Measurements from ENCODE around the gene GATD1. TPM values are rescaled to one million over a fixed set of nuclear protein-coding genes. Genes with fewer than 3 reads are reported as not detected.

The GATD1 gene
- total and polyA plus RNA-seq, 9 of the 15 experiments (the other 6 are each of a cell fraction or from before 2014, with no cell fraction given), result 2.8 to 144 (median 36.9) TPM

DNA sequence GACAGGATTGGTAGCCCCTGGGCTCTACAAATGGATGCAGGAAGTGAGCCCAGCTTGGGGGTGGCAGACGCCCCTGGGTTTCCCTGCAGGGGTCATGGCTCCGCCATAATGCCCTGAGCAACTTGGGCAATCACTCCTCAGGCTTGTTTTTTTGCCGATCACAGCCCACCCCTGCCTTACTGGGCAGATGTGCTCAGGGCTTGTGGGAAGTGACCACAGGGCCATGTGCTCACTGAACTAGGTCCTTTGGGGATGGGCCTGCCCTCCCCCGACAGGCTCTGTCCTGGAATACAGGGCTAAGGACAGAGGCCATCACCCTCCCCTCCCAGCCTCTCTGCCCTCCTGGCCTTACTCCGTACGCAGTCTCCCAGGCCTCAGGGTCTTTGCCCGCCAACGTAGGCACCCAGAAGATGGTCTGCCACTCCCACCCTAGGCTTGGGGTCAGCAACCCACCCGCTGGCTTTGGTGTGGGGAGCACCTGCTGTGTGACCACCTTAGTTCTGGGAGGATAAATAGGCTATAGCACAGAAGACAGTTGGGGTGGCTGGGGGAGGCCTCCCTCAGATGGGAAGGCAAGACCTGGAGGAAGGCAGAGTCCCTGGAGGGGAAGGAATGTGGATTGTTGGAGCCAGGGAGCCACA, 36.3 kb upstream of the GATD1 start (continued):
- TF ChIP-seq, protein P1, sequence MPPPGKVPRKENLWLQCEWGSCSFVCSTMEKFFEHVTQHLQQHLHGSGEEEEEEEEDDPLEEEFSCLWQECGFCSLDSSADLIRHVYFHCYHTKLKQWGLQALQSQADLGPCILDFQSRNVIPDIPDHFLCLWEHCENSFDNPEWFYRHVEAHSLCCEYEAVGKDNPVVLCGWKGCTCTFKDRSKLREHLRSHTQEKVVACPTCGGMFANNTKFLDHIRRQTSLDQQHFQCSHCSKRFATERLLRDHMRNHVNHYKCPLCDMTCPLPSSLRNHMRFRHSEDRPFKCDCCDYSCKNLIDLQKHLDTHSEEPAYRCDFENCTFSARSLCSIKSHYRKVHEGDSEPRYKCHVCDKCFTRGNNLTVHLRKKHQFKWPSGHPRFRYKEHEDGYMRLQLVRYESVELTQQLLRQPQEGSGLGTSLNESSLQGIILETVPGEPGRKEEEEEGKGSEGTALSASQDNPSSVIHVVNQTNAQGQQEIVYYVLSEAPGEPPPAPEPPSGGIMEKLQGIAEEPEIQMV (tag; conservative IDR thresholded peaks at IDR 0.05; ENCODE audit: low read depth), result no peak
- TF ChIP-seq JUN (IDR thresholded peaks at IDR 0.05; ENCODE audit: borderline replicate concordance, low read depth, low read length), result no peak
- no peak for TF ChIP-seq JUN (CRISPR knock-in tag; IDR thresholded peaks at IDR 0.05; ENCODE audit: borderline replicate concordance)
- TF ChIP-seq ETS2 (tag; IDR thresholded peaks at IDR 0.05; ENCODE audit: borderline replicate concordance, poor library complexity, severe bottlenecking), result no peak
- TF ChIP-seq, protein P2, sequence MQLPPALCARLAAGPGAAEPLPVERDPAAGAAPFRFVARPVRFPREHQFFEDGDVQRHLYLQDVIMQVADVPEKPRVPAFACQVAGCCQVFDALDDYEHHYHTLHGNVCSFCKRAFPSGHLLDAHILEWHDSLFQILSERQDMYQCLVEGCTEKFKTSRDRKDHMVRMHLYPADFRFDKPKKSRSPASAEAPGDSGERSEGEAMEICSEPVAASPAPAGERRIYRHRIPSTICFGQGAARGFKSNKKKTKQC (CRISPR knock-in tag; IDR thresholded peaks at IDR 0.05), result no peak; the same call in 1 of the 2 replicates
- no peak for TF ChIP-seq ZNF24 (IDR thresholded peaks at IDR 0.05)
- peak; percentile 80 for TF ChIP-seq SUPT5H (IDR thresholded peaks at IDR 0.05)
- TF ChIP-seq POLR2AphosphoS5 (IDR thresholded peaks at IDR 0.05; ENCODE audit: control insufficient read depth, insufficient read depth, low read depth, low read length), result peak; percentile 70
- no peak for TF ChIP-seq LARP7 (IDR thresholded peaks at IDR 0.05)
- TF ChIP-seq, protein P3, sequence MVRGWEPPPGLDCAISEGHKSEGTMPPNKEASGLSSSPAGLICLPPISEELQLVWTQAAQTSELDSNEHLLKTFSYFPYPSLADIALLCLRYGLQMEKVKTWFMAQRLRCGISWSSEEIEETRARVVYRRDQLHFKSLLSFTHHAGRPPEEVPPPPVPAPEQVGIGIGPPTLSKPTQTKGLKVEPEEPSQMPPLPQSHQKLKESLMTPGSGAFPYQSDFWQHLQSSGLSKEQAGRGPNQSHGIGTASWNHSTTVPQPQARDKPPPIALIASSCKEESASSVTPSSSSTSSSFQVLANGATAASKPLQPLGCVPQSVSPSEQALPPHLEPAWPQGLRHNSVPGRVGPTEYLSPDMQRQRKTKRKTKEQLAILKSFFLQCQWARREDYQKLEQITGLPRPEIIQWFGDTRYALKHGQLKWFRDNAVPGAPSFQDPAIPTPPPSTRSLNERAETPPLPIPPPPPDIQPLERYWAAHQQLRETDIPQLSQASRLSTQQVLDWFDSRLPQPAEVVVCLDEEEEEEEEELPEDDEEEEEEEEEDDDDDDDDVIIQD (CRISPR knock-in tag; IDR thresholded peaks at IDR 0.05), result no peak
- no peak for TF ChIP-seq KDM1A (IDR thresholded peaks at IDR 0.05)
- TF ChIP-seq RBFOX2 (IDR thresholded peaks at IDR 0.05; ENCODE audit: low read depth, low read length), result peak; percentile 71
- TF ChIP-seq, protein P4, sequence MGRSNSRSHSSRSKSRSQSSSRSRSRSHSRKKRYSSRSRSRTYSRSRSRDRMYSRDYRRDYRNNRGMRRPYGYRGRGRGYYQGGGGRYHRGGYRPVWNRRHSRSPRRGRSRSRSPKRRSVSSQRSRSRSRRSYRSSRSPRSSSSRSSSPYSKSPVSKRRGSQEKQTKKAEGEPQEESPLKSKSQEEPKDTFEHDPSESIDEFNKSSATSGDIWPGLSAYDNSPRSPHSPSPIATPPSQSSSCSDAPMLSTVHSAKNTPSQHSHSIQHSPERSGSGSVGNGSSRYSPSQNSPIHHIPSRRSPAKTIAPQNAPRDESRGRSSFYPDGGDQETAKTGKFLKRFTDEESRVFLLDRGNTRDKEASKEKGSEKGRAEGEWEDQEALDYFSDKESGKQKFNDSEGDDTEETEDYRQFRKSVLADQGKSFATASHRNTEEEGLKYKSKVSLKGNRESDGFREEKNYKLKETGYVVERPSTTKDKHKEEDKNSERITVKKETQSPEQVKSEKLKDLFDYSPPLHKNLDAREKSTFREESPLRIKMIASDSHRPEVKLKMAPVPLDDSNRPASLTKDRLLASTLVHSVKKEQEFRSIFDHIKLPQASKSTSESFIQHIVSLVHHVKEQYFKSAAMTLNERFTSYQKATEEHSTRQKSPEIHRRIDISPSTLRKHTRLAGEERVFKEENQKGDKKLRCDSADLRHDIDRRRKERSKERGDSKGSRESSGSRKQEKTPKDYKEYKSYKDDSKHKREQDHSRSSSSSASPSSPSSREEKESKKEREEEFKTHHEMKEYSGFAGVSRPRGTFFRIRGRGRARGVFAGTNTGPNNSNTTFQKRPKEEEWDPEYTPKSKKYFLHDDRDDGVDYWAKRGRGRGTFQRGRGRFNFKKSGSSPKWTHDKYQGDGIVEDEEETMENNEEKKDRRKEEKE (IDR thresholded peaks at IDR 0.05; ENCODE audit: borderline replicate concordance in 1 of 2, control insufficient read depth in 1 of 2, low read depth in 2 of 2, low read length in 1 of 2), result no peak
- TF ChIP-seq GATAD2A (IDR thresholded peaks at IDR 0.05), result no peak
- no peak for TF ChIP-seq RBM17 (IDR thresholded peaks at IDR 0.05; ENCODE audit: borderline replicate concordance, low read depth, low read length)
- no peak for TF ChIP-seq ZNF134 (CRISPR knock-in tag; conservative IDR thresholded peaks at IDR 0.05)
- TF ChIP-seq FOXK1 (CRISPR knock-in tag; IDR thresholded peaks at IDR 0.05; ENCODE audit: borderline replicate concordance), result peak; percentile 85

All from K562 (cell line).